ENCODE measurements around the gene LRRC27. TPM values are rescaled to one million over a fixed set of nuclear protein-coding genes. Genes with fewer than 3 reads are reported as not detected.
A peak's percentile ranks its signal among the peaks of the same experiment; 100 is the strongest.

LRRC27 gene
- total and polyA plus RNA-seq, 2 experiments from 2014 or later: 7.5 to 9.6 TPM

GRCh38 chr10:132394201-132394811 is 62.3 kb downstream of the LRRC27 start:
- H3F3A ChIP-seq (ENCODE audit: insufficient read depth): no peaks in the 10 kb centered on the region
- in situ Hi-C loops (cut with MboI): no loop called here
- H3K9me3 ChIP-seq (ENCODE audit: low read depth): no peaks in the 10 kb centered on the region
- H3K4me2 ChIP-seq (ENCODE audit: unreplicated experiment): no peak overlapping the region
- no peaks in the 10 kb centered on the region for H3K36me3 ChIP-seq (ENCODE audit: low read depth)
- H3K9ac ChIP-seq: no peak overlapping the region
- WGBS, 2 experiments (ENCODE audit: low coverage in 1 of 2, low lambda C conversion rate in 2 of 2, missing lambda C conversion rate in 2 of 2): 69 to 74% methylated on average over 12 to 13 of the region's 13 CpGs
- DNase-seq: no peak
- H2AFZ ChIP-seq: no peak overlapping the region
- no peaks in the 10 kb centered on the region for H3K27me3 ChIP-seq (replicated peaks; ENCODE audit: insufficient read depth)
- peaks cover 10% of the 10 kb centered on the region for H3K4me1 ChIP-seq (ENCODE audit: insufficient read depth)
- no peak overlapping the region for H3K4me3 ChIP-seq
- TF ChIP-seq EZH2phosphoT487 (IDR thresholded peaks at IDR 0.05; ENCODE audit: insufficient read depth, low read depth) (no peak), EZH2 (IDR thresholded peaks at IDR 0.05; ENCODE audit: insufficient read depth, poor library complexity, severe bottlenecking) (no peak)
- no peaks in the 10 kb centered on the region for H3K9me2 ChIP-seq (ENCODE audit: insufficient read depth)
- H4K20me1 ChIP-seq (ENCODE audit: insufficient read depth): no peaks in the 10 kb centered on the region
- no peaks in the 10 kb centered on the region for H3K79me2 ChIP-seq (ENCODE audit: insufficient read depth)
- H3K27ac ChIP-seq: no peak overlapping the region

DNA sequence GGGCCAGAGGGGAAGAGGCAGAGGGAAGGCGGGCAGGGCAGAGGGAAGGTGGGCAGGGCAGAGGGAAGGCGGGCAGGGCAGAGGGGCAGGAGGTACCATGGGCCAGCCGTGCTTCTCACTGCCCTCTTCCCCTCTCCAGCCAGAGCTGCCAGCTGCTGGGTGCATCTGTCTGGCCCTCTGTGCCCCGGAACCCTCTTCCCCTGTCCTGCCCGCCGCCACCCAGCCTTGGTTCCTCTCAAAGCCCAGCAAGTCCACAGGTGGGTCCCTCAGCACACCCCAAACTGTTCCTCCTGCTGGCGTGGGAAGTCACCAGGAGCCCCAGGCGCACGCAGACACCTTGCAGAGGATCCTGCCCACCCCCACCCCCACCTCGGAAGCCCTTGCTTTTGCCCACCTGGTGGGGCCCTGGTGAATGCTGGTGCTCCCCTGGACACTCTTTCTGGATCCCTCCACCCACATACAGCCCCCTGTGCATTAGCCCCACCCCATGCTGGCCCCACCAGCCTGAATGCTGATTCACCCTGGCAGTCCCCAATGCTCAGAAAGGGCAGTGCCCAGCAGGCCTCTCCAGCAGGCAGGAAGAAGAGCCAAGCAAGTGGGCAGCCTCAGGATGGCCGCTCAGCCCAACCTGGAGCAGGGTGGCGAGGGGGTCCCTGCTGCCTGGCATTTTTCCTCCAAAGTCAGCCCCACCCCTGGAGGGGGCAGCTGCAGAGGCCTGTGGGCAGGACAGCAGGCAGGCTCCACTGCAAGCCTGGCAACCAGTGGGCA is 63.1 kb downstream of the LRRC27 start:
- TF ChIP-seq EZH2 (IDR thresholded peaks at IDR 0.05; ENCODE audit: insufficient read depth, poor library complexity, severe bottlenecking) (no peak), EZH2phosphoT487 (IDR thresholded peaks at IDR 0.05; ENCODE audit: insufficient read depth, low read depth) (no peak)
- Histone ChIP-seq H3K4me1 (ENCODE audit: insufficient read depth) (peaks cover 10% of the 10 kb centered on the region), H3K79me2 (ENCODE audit: insufficient read depth) (no peaks in the 10 kb centered on the region), H3K4me2 (ENCODE audit: unreplicated experiment) (no peak overlapping the region), H3K9me2 (ENCODE audit: insufficient read depth) (no peaks in the 10 kb centered on the region), H3K4me3 (no peak overlapping the region), H4K20me1 (ENCODE audit: insufficient read depth) (no peaks in the 10 kb centered on the region), H3K9ac (no peak overlapping the region), H3K27me3 (replicated peaks; ENCODE audit: insufficient read depth) (no peaks in the 10 kb centered on the region), H2AFZ (no peak overlapping the region), H3K36me3 (ENCODE audit: low read depth) (no peaks in the 10 kb centered on the region), H3K9me3 (ENCODE audit: low read depth) (no peaks in the 10 kb centered on the region), H3F3A (ENCODE audit: insufficient read depth) (no peaks in the 10 kb centered on the region), H3K27ac (no peak overlapping the region)
- 85 to 93% methylated on average over 6 to 12 of the region's 12 CpGs for WGBS, 2 experiments (ENCODE audit: low coverage in 1 of 2, low lambda C conversion rate in 2 of 2, missing lambda C conversion rate in 2 of 2)
- in situ Hi-C loops (cut with MboI): no loop called here
- no peak for DNase-seq

DNA sequence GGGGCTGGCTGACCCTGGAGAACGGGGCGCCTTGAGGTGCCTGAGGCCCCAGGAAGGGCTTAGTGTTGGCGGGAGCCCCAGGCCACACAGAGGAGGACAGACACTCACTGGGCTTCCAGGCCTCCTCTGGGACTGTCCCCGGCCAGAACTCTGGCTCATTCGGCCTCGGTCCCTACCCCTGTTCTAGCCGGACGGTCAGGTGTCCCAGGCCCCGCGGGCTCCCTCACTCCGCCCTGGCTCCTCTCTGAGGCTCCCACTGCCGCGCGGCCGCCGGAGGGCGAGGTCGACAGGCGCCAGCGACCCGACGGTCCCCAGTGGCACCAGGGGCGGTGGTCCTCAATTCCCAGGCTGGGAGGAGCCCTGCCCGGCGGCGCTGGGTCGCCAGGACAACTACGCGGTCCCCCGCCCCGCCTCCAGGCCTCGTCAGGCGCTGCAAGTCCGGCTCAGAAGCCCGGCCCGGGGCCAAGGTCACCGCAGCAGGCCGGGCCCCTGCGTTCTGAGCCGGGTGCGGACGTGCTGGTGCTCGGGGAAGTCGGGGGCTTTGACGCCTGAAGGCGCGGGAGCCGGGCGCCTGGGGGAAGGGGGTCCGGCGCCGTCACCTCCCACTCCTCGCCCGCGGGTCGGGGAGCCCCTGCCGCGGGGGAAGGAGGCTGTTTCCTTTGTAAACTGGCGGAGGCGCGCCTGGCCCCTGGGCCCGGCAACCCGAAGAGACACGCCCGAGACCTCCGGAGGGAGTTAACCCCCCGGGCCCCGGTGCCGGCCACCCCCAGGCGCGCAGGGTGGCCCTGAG is 63.9 kb downstream of the LRRC27 start:
- Histone ChIP-seq H3K4me1 (ENCODE audit: insufficient read depth) (peaks cover 10% of the 10 kb centered on the region), H3K4me3 (peak overlapping the region; percentile 63), H3K36me3 (ENCODE audit: low read depth) (no peaks in the 10 kb centered on the region), H3K9ac (peak overlapping the region; percentile 69), H2AFZ (peak overlapping the region; percentile 18; the same call in 1 of the 2 replicates), H3K27me3 (replicated peaks; ENCODE audit: insufficient read depth) (no peaks in the 10 kb centered on the region), H3K79me2 (ENCODE audit: insufficient read depth) (no peaks in the 10 kb centered on the region), H3F3A (ENCODE audit: insufficient read depth) (no peaks in the 10 kb centered on the region), H3K9me3 (ENCODE audit: low read depth) (no peaks in the 10 kb centered on the region), H3K4me2 (ENCODE audit: unreplicated experiment) (peak overlapping the region; percentile 39), H4K20me1 (ENCODE audit: insufficient read depth) (no peaks in the 10 kb centered on the region), H3K9me2 (ENCODE audit: insufficient read depth) (no peaks in the 10 kb centered on the region), H3K27ac (no peak overlapping the region)
- in situ Hi-C loops (cut with MboI): no loop called here
- TF ChIP-seq EZH2phosphoT487 (IDR thresholded peaks at IDR 0.05; ENCODE audit: insufficient read depth, low read depth): no peak
- no peak for TF ChIP-seq EZH2 (IDR thresholded peaks at IDR 0.05; ENCODE audit: insufficient read depth, poor library complexity, severe bottlenecking)
- 19 to 20% methylated on average over 25 to 41 of the region's 71 CpGs for WGBS, 2 experiments (ENCODE audit: low coverage in 1 of 2, low lambda C conversion rate in 2 of 2, missing lambda C conversion rate in 2 of 2)
- DNase-seq: peak; percentile 68

- no peaks in the 10 kb centered on the region for H3K9me2 ChIP-seq (ENCODE audit: insufficient read depth)
- no peaks in the 10 kb centered on the region for H3K79me2 ChIP-seq (ENCODE audit: insufficient read depth)
- H3F3A ChIP-seq (ENCODE audit: insufficient read depth): no peaks in the 10 kb centered on the region
- H3K9me3 ChIP-seq (ENCODE audit: low read depth): no peaks in the 10 kb centered on the region
- H2AFZ ChIP-seq: peak overlapping the region; percentile 18; the same call in 1 of the 2 replicates
- no peaks in the 10 kb centered on the region for H4K20me1 ChIP-seq (ENCODE audit: insufficient read depth)
- WGBS, 2 experiments (ENCODE audit: low coverage in 1 of 2, low lambda C conversion rate in 2 of 2, missing lambda C conversion rate in 2 of 2): 0% methylated on average over 9 to 11 of the region's 80 CpGs
- TF ChIP-seq EZH2phosphoT487 (IDR thresholded peaks at IDR 0.05; ENCODE audit: insufficient read depth, low read depth): no peak
- no peak for TF ChIP-seq EZH2 (IDR thresholded peaks at IDR 0.05; ENCODE audit: insufficient read depth, poor library complexity, severe bottlenecking)
- peak overlapping the region; percentile 39 for H3K4me2 ChIP-seq (ENCODE audit: unreplicated experiment)
- H3K27me3 ChIP-seq (replicated peaks; ENCODE audit: insufficient read depth): no peaks in the 10 kb centered on the region
- H3K4me3 ChIP-seq: peak overlapping the region; percentile 63
- in situ Hi-C loops (cut with MboI): no loop called here
- no peaks in the 10 kb centered on the region for H3K36me3 ChIP-seq (ENCODE audit: low read depth)
- H3K27ac ChIP-seq: no peak overlapping the region
- peak; percentile 80 for DNase-seq
- peak overlapping the region; percentile 69 for H3K9ac ChIP-seq
- peaks cover 10% of the 10 kb centered on the region for H3K4me1 ChIP-seq (ENCODE audit: insufficient read depth)
Observed at GRCh38 chr10:132396494-132397035, 64.6 kb downstream of the LRRC27 start.
